ENCODE results near the gene RAB11A. TPM values are rescaled to one million over a fixed set of nuclear protein-coding genes. Genes with fewer than 3 reads are reported as not detected.

Gene RAB11A
- total RNA-seq, 1 experiment from 2014 or later: 232 TPM

- Histone ChIP-seq H3K4me1 (peaks cover 17% of the 10 kb centered on the region), H3K4me3 (ENCODE audit: low read depth, low read length) (no peak overlapping the region), H3K27me3 (replicated peaks; ENCODE audit: control insufficient read depth, insufficient read depth, low read length) (no peaks in the 10 kb centered on the region), H3K36me3 (ENCODE audit: control insufficient read depth, insufficient read depth, low read length) (no peaks in the 10 kb centered on the region; the same call in 1 of the 2 replicates), H3K9me3 (no peaks in the 10 kb centered on the region)
- Mint-ChIP-seq H3K4me3 (ENCODE audit: unreplicated experiment) (no peak overlapping the region), H3K4me1 (ENCODE audit: low read depth, unreplicated experiment) (peaks cover 12% of the 10 kb centered on the region), H3K27me3 (ENCODE audit: insufficient read depth, unreplicated experiment) (no peaks in the 10 kb centered on the region), H3K9me3 (ENCODE audit: unreplicated experiment) (no peaks in the 10 kb centered on the region), H3K27ac (ENCODE audit: unreplicated experiment) (no peak overlapping the region), H3K36me3 (ENCODE audit: insufficient read depth, unreplicated experiment) (peaks cover 34% of the 10 kb centered on the region)
- no peak for TF ChIP-seq CTCF (IDR thresholded peaks at IDR 0.05; ENCODE audit: insufficient read depth in 1 of 2, low read depth in 1 of 2, low read length in 1 of 2, severe bottlenecking in 1 of 2, unreplicated experiment in 1 of 2)
- no TSS peak for BruUV-seq (replicated peaks)
- no peak for DNase-seq
- POLR2A ChIA-PET: no interaction called here
- intact Hi-C loops (cut with micrococcal nuclease; ENCODE audit: unreplicated experiment): no loop called here
- CTCF ChIA-PET: no interaction called here
Measured at GRCh38 chr15:65896236-65896635, 26.9 kb downstream of the RAB11A start.

GRCh38 chr15:65900488-65900887 lies 31.2 kb downstream of the RAB11A start:
- peaks cover 60% of the 10 kb centered on the region for H3K4me1 ChIP-seq

GRCh38 chr15:65901336-65901735 lies 32.0 kb downstream of the RAB11A start:
- H3K9me3 ChIP-seq: no peaks in the 10 kb centered on the region
- H3K4me1 ChIP-seq: peaks cover 68% of the 10 kb centered on the region
- peaks cover 1% of the 10 kb centered on the region for H3K36me3 ChIP-seq (ENCODE audit: control insufficient read depth, insufficient read depth, low read length)
- peak overlapping the region; percentile 53 for H3K4me3 Mint-ChIP-seq (ENCODE audit: unreplicated experiment)
- peaks cover 56% of the 10 kb centered on the region for H3K36me3 Mint-ChIP-seq (ENCODE audit: insufficient read depth, unreplicated experiment)
- DNase-seq: no peak
- POLR2A ChIA-PET: interaction anchor here (2.4 kb wide), 1 partner anchor 31 kb away, joined by 10 read pairs; the partner anchor contains the start of gene RAB11A
- H3K9me3 Mint-ChIP-seq (ENCODE audit: unreplicated experiment): no peaks in the 10 kb centered on the region
- CTCF ChIA-PET: interaction anchor here (1.0 to 1.4 kb wide), 2 partner anchors 31 to 290 kb away, joined by 3 to 4 read pairs; partner anchors contain the start of gene INTS14
- no peak overlapping the region for H3K4me3 ChIP-seq (ENCODE audit: low read depth, low read length)
- H3K27ac Mint-ChIP-seq (ENCODE audit: unreplicated experiment): peak overlapping the region; percentile 94
- intact Hi-C loops (cut with micrococcal nuclease; ENCODE audit: unreplicated experiment): no loop called here
- H3K4me1 Mint-ChIP-seq (ENCODE audit: low read depth, unreplicated experiment): peaks cover 46% of the 10 kb centered on the region
- no TSS peak for BruUV-seq (replicated peaks)
- no peaks in the 10 kb centered on the region for H3K27me3 ChIP-seq (replicated peaks; ENCODE audit: control insufficient read depth, insufficient read depth, low read length)
- no peak for TF ChIP-seq CTCF (IDR thresholded peaks at IDR 0.05; ENCODE audit: insufficient read depth in 1 of 2, low read depth in 1 of 2, low read length in 1 of 2, severe bottlenecking in 1 of 2, unreplicated experiment in 1 of 2)
- no peaks in the 10 kb centered on the region for H3K27me3 Mint-ChIP-seq (ENCODE audit: insufficient read depth, unreplicated experiment)

More at GRCh38 chr15:65900488-65900887, 31.2 kb downstream of the RAB11A start:
- CTCF ChIA-PET: no interaction called here
- Mint-ChIP-seq H3K4me1 (ENCODE audit: low read depth, unreplicated experiment) (peaks cover 38% of the 10 kb centered on the region), H3K9me3 (ENCODE audit: unreplicated experiment) (no peaks in the 10 kb centered on the region), H3K27ac (ENCODE audit: unreplicated experiment) (peak overlapping the region; percentile 60), H3K27me3 (ENCODE audit: insufficient read depth, unreplicated experiment) (no peaks in the 10 kb centered on the region), H3K36me3 (ENCODE audit: insufficient read depth, unreplicated experiment) (peaks cover 57% of the 10 kb centered on the region), H3K4me3 (ENCODE audit: unreplicated experiment) (no peak overlapping the region)
- no TSS peak for BruUV-seq (replicated peaks)
- intact Hi-C loops (cut with micrococcal nuclease; ENCODE audit: unreplicated experiment): no loop called here
- Histone ChIP-seq H3K36me3 (ENCODE audit: control insufficient read depth, insufficient read depth, low read length) (peaks cover 1% of the 10 kb centered on the region), H3K4me3 (ENCODE audit: low read depth, low read length) (no peak overlapping the region), H3K27me3 (replicated peaks; ENCODE audit: control insufficient read depth, insufficient read depth, low read length) (no peaks in the 10 kb centered on the region), H3K9me3 (no peaks in the 10 kb centered on the region)
- DNase-seq: no peak
- TF ChIP-seq CTCF (IDR thresholded peaks at IDR 0.05; ENCODE audit: insufficient read depth in 1 of 2, low read depth in 1 of 2, low read length in 1 of 2, severe bottlenecking in 1 of 2, unreplicated experiment in 1 of 2): no peak
- POLR2A ChIA-PET: no interaction called here
